Psoas muscle (tissue), 8 donors: ENCODE data around the gene ZNF302. TPM values are rescaled to one million over a fixed set of nuclear protein-coding genes. Genes with fewer than 3 reads are reported as not detected.

Experiments
- ATAC-seq, 4 donors: fragments of 200-7000 bp; cut with Tn5 transposase; one replicate each; pipeline ENCODE4 v1.9.1; 2020; ENCODE audit warnings: moderate library complexity in 3 of 4, mild to moderate bottlenecking in 2 of 4
- DNase-seq, 2 donors: peaks; one replicate each; pipeline ENCODE4 v3.0.0-alpha.2; 2020
- H3K27ac ChIP-seq: fragments of 200-600 bp; one replicate; pipeline ENCODE4 v1.8.0; 2022
- H3K27me3 ChIP-seq, 3 donors: fragments of 200-600 bp in 1 of 3; one replicate each; pipeline versions ENCODE4 v1.6.1 to v1.8.0; 2013 to 2022; ENCODE audit warnings: low read length in 2 of 3, mild to moderate bottlenecking in 2 of 3, moderate library complexity in 1 of 3; ENCODE audit not compliant: insufficient read depth in 3 of 3
- H3K36me3 ChIP-seq, 2 donors: fragments of 200-600 bp in 1 of 2; one replicate each; pipeline versions ENCODE4 v1.6.1 to v1.8.0; 2013 to 2022; ENCODE audit warnings: low read depth in 1 of 2, mild to moderate bottlenecking in 1 of 2, moderate library complexity in 1 of 2; ENCODE audit not compliant: insufficient read depth in 1 of 2
- H3K4me1 ChIP-seq: fragments of 200-600 bp; one replicate; pipeline ENCODE4 v1.8.0; 2022
- H3K4me3 ChIP-seq: fragments of 200-600 bp; one replicate; pipeline ENCODE4 v1.8.0; 2022; ENCODE audit warnings: mild to moderate bottlenecking
- H3K9me3 ChIP-seq: fragments of 200-600 bp; one replicate; pipeline ENCODE4 v1.8.0; 2022
- CTCF ChIP-seq: fragments of 200-600 bp; IDR thresholded peaks from one replicate; pipeline ENCODE4 v1.8.0; 2022; ENCODE audit warnings: antibody characterized with exemption
- WGBS, 3 donors: extraction: QIAGEN DNeasy Blood & Tissue Kit; methylation state at CpG; one replicate each; pipeline versions ENCODE4 v1.1.6 to v1.1.7; 2013; 5-methylcytosine and 5-hydroxymethylcytosine counted together
- intact Hi-C, 2 donors: fragments of 100-400 bp; cut with DNase I; formaldehyde crosslinking; loops; one replicate each; pipeline versions ENCODE4 v1.11.0 to v1.14.2; 2022
- polyA plus RNA-seq, 3 donors: library from polyadenylated mRNA; stranded (reverse); fragments of 200-250 nt; gene quantifications; one replicate each; pipeline ENCODE4 v1.2.3, GENCODE V29; 2013
- total RNA-seq, 4 donors: library from RNA; stranded (reverse); fragmentation: NEBNext Ultra II Directional in 2 of 4; extraction: Animal tissue kit (Norgen Biotek cat#: 25700) in 2 of 4; gene quantifications; one replicate each; pipeline versions ENCODE4 v1.2.1 to v1.2.4, GENCODE V29; 2021 to 2023
- donor health status: healthy with polysubstance abuse.
- donor health status: DM: no; HTN: no; CAD: no; lungs with moderate emphysema.
- donor health status: Bipolar disorder and iron deficiency.
- donor health status: healthy.
- donor health status: DM: yes; HTN: yes; CAD: no.
- donor health status: DM: no; HTN: no; CAD: no.
- donor health status: DM: no; HTN: no; CAD: no.
- donor health status: DM: yes; HTN: yes; CAD: no.

Gene ZNF302
- total and polyA plus RNA-seq, 7 donors: 20.4 to 86.3 (median 25.6) TPM

DNA sequence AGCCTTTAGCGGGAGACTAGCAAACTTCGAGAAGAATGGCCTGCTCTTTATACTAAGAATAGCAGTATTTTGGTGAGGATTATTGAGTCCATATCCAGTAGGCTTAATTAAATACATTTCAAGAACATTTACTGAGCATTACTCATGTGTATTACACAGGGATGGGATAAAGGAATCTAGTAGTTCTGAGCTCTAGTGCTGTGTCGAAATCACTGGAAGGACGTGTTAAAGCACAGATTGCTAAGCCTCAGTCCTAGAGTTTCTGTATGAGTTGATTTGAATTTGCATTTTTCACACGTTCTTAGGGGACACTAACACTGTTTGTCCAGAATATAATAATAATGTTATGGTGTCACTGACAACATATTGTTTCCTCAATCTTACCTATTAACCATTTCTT is 9.0 kb downstream of the ZNF302 start:
- no peak for TF ChIP-seq CTCF
- Histone ChIP-seq H3K4me3 (no peak overlapping the region), H3K27me3 (no peaks in the 10 kb centered on the region), H3K4me1 (no peaks in the 10 kb centered on the region), H3K27ac (no peak overlapping the region), H3K9me3 (peaks cover 23% of the 10 kb centered on the region), H3K36me3 (peaks cover 3 to 45% of the 10 kb centered on the region in 2 donors)
- intact Hi-C loops: no loop called here
- WGBS, 3 donors: 88 to 91% (median 90%) methylated on average over 5 of the region's 5 CpGs
- ATAC-seq: no peak
- DNase-seq: no peak

- peaks cover 16% of the 10 kb centered on the region for H3K9me3 ChIP-seq
- H3K27me3 ChIP-seq: no peaks in the 10 kb centered on the region
- no peak overlapping the region for H3K4me3 ChIP-seq
- peak in 2 of 4 donors; percentile 19 to 51 for ATAC-seq
- peaks cover 3 to 36% of the 10 kb centered on the region in 2 donors for H3K36me3 ChIP-seq
- no peak for DNase-seq
- intact Hi-C loops: no loop called here
- H3K4me1 ChIP-seq: no peaks in the 10 kb centered on the region
- no peak for TF ChIP-seq CTCF
- no peak overlapping the region for H3K27ac ChIP-seq
- WGBS, 3 donors: 71 to 87% (median 86%) methylated on average over 2 of the region's 2 CpGs
These were observed 9.9 kb downstream of the ZNF302 start for GRCh38 chr19:34687348-34687747.

DNA sequence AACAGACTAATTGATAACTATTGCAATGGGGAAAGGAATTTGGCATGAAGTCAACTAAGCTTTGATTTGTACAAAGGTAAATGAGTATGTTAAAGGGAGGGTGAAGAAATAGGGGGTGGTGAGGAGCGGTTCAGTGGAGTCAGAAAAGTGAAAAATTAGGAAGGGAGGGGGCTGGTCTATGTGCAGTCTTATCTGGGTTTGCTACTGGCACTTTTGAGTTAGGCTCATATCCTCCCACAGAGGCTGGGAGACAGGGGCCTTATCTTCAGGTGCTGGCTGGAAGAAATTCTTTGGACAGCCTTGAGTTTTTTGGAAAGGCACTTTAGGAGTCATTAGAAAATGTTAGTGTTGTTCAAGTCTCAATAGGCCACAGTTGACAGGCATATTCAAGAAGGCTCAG is 11.1 kb downstream of the ZNF302 start:
- TF ChIP-seq CTCF: no peak
- DNase-seq (no peak), ATAC-seq (no peak)
- 75 to 96% (median 79%) methylated on average over 1 of the region's 1 CpG for WGBS, 3 donors
- H3K27ac ChIP-seq: no peak overlapping the region
- no peak overlapping the region for H3K4me3 ChIP-seq
- no peaks in the 10 kb centered on the region for H3K27me3 ChIP-seq
- H3K36me3 ChIP-seq: peaks cover 0 to 24% of the 10 kb centered on the region in 2 donors
- intact Hi-C loops: no loop called here
- H3K9me3 ChIP-seq: peaks cover 16% of the 10 kb centered on the region
- H3K4me1 ChIP-seq: no peaks in the 10 kb centered on the region

GRCh38 chr19:34690372-34690771 is 12.9 kb downstream of the ZNF302 start:
- peaks cover 4% of the 10 kb centered on the region for H3K9me3 ChIP-seq
- ATAC-seq (no peak), DNase-seq (no peak)
- no peak for TF ChIP-seq CTCF
- H3K36me3 ChIP-seq: peaks cover 0 to 7% of the 10 kb centered on the region in 2 donors
- WGBS, 3 donors: 81 to 91% (median 87%) methylated on average over 3 of the region's 3 CpGs
- no peak overlapping the region for H3K27ac ChIP-seq
- H3K4me3 ChIP-seq: no peak overlapping the region
- intact Hi-C loops: no loop called here
- no peaks in the 10 kb centered on the region for H3K4me1 ChIP-seq
- H3K27me3 ChIP-seq: no peaks in the 10 kb centered on the region

- Histone ChIP-seq H3K27ac (no peak overlapping the region), H3K9me3 (no peaks in the 10 kb centered on the region), H3K4me3 (no peak overlapping the region), H3K4me1 (no peaks in the 10 kb centered on the region), H3K27me3 (no peaks in the 10 kb centered on the region), H3K36me3 (no peaks in the 10 kb centered on the region)
- ATAC-seq (no peak), DNase-seq (no peak)
- intact Hi-C loops: no loop called here
- WGBS, 3 donors: 24 to 46% (median 37%) methylated on average over 2 of the region's 2 CpGs
- TF ChIP-seq CTCF: no peak
These were observed 15.1 kb downstream of the ZNF302 start for GRCh38 chr19:34692549-34692948.
